Measurements from ENCODE around the gene ZC3H7B.

GRCh38 chr22:41289671-41290070, 11.7 kb upstream of the ZC3H7B start:
- TF ChIP-seq, protein P1, sequence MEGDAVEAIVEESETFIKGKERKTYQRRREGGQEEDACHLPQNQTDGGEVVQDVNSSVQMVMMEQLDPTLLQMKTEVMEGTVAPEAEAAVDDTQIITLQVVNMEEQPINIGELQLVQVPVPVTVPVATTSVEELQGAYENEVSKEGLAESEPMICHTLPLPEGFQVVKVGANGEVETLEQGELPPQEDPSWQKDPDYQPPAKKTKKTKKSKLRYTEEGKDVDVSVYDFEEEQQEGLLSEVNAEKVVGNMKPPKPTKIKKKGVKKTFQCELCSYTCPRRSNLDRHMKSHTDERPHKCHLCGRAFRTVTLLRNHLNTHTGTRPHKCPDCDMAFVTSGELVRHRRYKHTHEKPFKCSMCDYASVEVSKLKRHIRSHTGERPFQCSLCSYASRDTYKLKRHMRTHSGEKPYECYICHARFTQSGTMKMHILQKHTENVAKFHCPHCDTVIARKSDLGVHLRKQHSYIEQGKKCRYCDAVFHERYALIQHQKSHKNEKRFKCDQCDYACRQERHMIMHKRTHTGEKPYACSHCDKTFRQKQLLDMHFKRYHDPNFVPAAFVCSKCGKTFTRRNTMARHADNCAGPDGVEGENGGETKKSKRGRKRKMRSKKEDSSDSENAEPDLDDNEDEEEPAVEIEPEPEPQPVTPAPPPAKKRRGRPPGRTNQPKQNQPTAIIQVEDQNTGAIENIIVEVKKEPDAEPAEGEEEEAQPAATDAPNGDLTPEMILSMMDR (conservative IDR thresholded peaks at IDR 0.05; ENCODE audit: low read length) = no peak
- no peak for TF ChIP-seq EZH2phosphoT487 (IDR thresholded peaks at IDR 0.05; ENCODE audit: borderline replicate concordance)
